Stimulated activated CD4-positive, alpha-beta T cell treated with anti-CD3 and anti-CD28 coated beads, Interleukin-12 subunit alpha, Interleukin-12 subunit beta, amount 100 ng/mL, for 4 hours (primary cell): ENCODE data around the gene NCK2.
A peak's percentile ranks its signal among the peaks of the same experiment; 100 is the strongest.
"Not testable (repeated sequence)": the region's sequence is repeated elsewhere in the genome, so short reads cannot be mapped to it uniquely, and the experiment has no call there.

Source experiments
- DNase-seq: peaks from one replicate; pipeline ENCODE4 v3.0.0-alpha.2; 2020

Gene NCK2

GRCh38 chr2:105737980-105738657 lies 6.6 kb upstream of the NCK2 start:
- DNase-seq: no peak

- DNase-seq: no peak
Observed at GRCh38 chr2:105738658-105739241, 6.0 kb upstream of the NCK2 start.

GRCh38 chr2:105739426-105739825 lies 5.3 kb upstream of the NCK2 start:
- no peak for DNase-seq

- DNase-seq: no peak
Observed at GRCh38 chr2:105739944-105740530, 4.7 kb upstream of the NCK2 start.

- no peak for DNase-seq
Observed at GRCh38 chr2:105741174-105741573, 3.5 kb upstream of the NCK2 start.

GRCh38 chr2:105741617-105742016 lies 3.1 kb upstream of the NCK2 start:
- DNase-seq: no peak

- peak; percentile 69 for DNase-seq
Observed at GRCh38 chr2:105744091-105744908, 412 bp upstream of the NCK2 start.

- DNase-seq: peak; percentile 89
Observed at GRCh38 chr2:105746177-105747080, 1.7 kb downstream of the NCK2 start.

GRCh38 chr2:105747254-105747894 lies 2.7 kb downstream of the NCK2 start:
- DNase-seq: no peak

GRCh38 chr2:105747991-105748390 lies 3.3 kb downstream of the NCK2 start:
- no peak for DNase-seq

- DNase-seq: no peak
Observed at GRCh38 chr2:105748566-105748965, 3.9 kb downstream of the NCK2 start.

GRCh38 chr2:105749583-105750400 lies 5.1 kb downstream of the NCK2 start:
- DNase-seq: no peak

GRCh38 chr2:105750735-105751134 lies 6.0 kb downstream of the NCK2 start:
- DNase-seq: no peak

- DNase-seq: no peak
Observed at GRCh38 chr2:105751272-105751671, 6.6 kb downstream of the NCK2 start.

- no peak for DNase-seq
Observed at GRCh38 chr2:105752691-105753358, 8.1 kb downstream of the NCK2 start.

GRCh38 chr2:105753380-105753779 lies 8.7 kb downstream of the NCK2 start:
- no peak for DNase-seq

GRCh38 chr2:105754011-105754410 lies 9.3 kb downstream of the NCK2 start:
- peak; percentile 37 for DNase-seq

GRCh38 chr2:105754994-105755393 lies 10.3 kb downstream of the NCK2 start:
- no peak for DNase-seq

- no peak for DNase-seq
Observed at GRCh38 chr2:105755895-105756294, 11.2 kb downstream of the NCK2 start.

- DNase-seq: no peak
Observed at GRCh38 chr2:105756435-105756834, 11.7 kb downstream of the NCK2 start.

GRCh38 chr2:105756865-105757264 lies 12.2 kb downstream of the NCK2 start:
- DNase-seq: not testable (repeated sequence)
